Esophagus muscularis mucosa (tissue), 4 donors: ENCODE data around the gene LGALS4. TPM values are rescaled to one million over a fixed set of nuclear protein-coding genes. Genes with fewer than 3 reads are reported as not detected.

Experiments used
- DNase-seq: peaks from one replicate; pipeline ENCODE4 v3.0.0-alpha.2; 2017; ENCODE audit errors: extremely low spot score
- H3K27ac ChIP-seq, 4 donors: fragments of 200-600 bp; sonication (generic); replicated peaks in 1 of 4; 1 replicate in 3 of 4; 2 replicates in 1 of 4; pipeline ENCODE4 v1.5.1; 2016 to 2019; ENCODE audit warnings: mild to moderate bottlenecking in 1 of 4
- H3K27me3 ChIP-seq, 4 donors: fragments of 200-600 bp; sonication (generic); one replicate each; pipeline versions ENCODE4 v1.5.1 to v1.6.0; 2016 to 2019
- H3K36me3 ChIP-seq, 4 donors: fragments of 200-600 bp; sonication (generic); one replicate each; pipeline ENCODE4 v1.5.1; 2016 to 2019
- H3K4me1 ChIP-seq, 4 donors: fragments of 200-600 bp; sonication (generic); one replicate each; pipeline ENCODE4 v1.5.1; 2016 to 2019
- H3K4me3 ChIP-seq, 4 donors: fragments of 200-600 bp; sonication (generic); 1 replicate in 2 of 4; 2 replicates in 2 of 4; pipeline ENCODE4 v1.5.1; 2016 to 2019; ENCODE audit warnings: mild to moderate bottlenecking in 4 of 4, moderate library complexity in 1 of 4
- H3K9me3 ChIP-seq, 4 donors: fragments of 200-600 bp; sonication (generic); 1 replicate in 3 of 4; 2 replicates in 1 of 4; pipeline ENCODE4 v1.5.1; 2016 to 2019
- CTCF ChIP-seq, 3 experiments: fragments of 200-600 bp in 2 of 3; fragments of 450-650 bp in 1 of 3; sonication (generic) in 2 of 3; IDR thresholded peaks; one replicate each; pipeline ENCODE4 v1.5.1; 2017 to 2019; ENCODE audit warnings: antibody characterized with exemption in 3 of 3, mild to moderate bottlenecking in 2 of 3, moderate library complexity in 1 of 3
- EP300 ChIP-seq: sonication (generic); formaldehyde crosslinking; IDR thresholded peaks from one replicate; pipeline ENCODE4 v1.6.1; 2017; ENCODE audit warnings: antibody characterized with exemption
- POLR2A ChIP-seq: fragments of 450-650 bp; IDR thresholded peaks from one replicate; pipeline ENCODE4 v1.6.1; 2017; ENCODE audit warnings: antibody characterized with exemption, moderate library complexity, mild to moderate bottlenecking, low read depth
- POLR2AphosphoS5 ChIP-seq, 2 donors: sonication (generic); formaldehyde crosslinking; IDR thresholded peaks; one replicate each; pipeline ENCODE4 v1.6.1; 2017; ENCODE audit warnings: antibody characterized with exemption in 2 of 2
- WGBS: methylation state at CpG from one replicate; pipeline ENCODE4 v1.1.5; 2018; 5-methylcytosine and 5-hydroxymethylcytosine counted together
- intact Hi-C: fragments of 100-400 bp; cut with DNase I; formaldehyde crosslinking; loops from one replicate; pipeline ENCODE4 v1.15.1; 2023
- total RNA-seq, 4 donors: library from RNA; depleted of rRNA; stranded (reverse); fragments of >200 nt; gene quantifications; one replicate each; pipeline versions ENCODE4 v1.1.0 to v1.2.1, GENCODE V29; 2016

Gene LGALS4
- total RNA-seq, 4 donors from 2014 or later, result 0.42 to 2.9 (median 0.50) TPM; not detected in 1

DNA sequence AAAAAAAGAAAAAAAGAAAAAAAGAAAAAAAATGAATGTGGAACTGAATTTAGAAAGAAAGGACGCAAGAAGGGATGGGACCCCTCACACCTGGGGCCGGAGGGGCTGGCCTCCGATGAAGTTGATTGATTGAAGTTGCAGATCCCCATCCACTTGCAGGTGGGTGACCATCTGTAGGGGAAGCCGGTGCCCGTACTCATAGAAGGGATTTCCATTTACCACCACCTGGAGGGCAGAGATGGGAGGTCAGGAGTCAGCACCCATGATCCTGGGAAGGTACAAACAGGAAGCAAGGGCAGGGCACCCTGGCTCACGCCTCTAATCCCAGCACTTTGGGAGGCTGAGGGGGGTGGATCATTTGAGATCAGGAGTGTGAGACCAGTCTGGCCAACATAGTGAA, 6.4 kb downstream of the LGALS4 start:
- no peak for TF ChIP-seq POLR2A
- TF ChIP-seq POLR2AphosphoS5 (IDR thresholded peaks at IDR 0.05), result no peak
- no peak for TF ChIP-seq EP300
- no peak for TF ChIP-seq CTCF (IDR thresholded peaks at IDR 0.05)
- H3K36me3 ChIP-seq, result peaks cover 0 to 13% (median 5%) of the 10 kb centered on the region in 4 donors
- H3K27ac ChIP-seq, result no peak overlapping the region
- no peak for DNase-seq
- no peak overlapping the region for H3K4me3 ChIP-seq
- intact Hi-C loops, result no loop called here
- H3K4me1 ChIP-seq, result peaks cover 0 to 4% (median 0%) of the 10 kb centered on the region in 4 donors
- WGBS, result 88% methylated on average over 6 of the region's 6 CpGs
- no peaks in the 10 kb centered on the region for H3K27me3 ChIP-seq
- H3K9me3 ChIP-seq, result no peaks in the 10 kb centered on the region

DNA sequence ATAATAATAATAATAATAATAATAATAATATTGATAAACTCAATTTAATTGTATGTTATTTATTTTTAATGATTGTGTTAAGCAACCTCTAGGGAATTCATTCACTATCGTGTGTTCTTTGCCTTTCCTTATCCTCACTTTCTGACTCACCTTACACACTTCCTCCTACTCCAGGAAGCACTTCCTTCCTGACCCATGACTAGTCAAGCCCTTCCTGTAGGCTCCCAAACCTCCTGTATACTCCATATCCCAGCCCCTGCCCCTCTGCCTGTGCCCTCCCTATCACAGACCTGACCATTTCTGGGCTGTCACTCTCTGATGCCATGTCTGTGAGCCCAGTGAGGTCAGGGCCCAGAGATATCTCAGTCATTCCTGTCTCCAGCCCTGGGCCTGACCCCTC, 7.6 kb downstream of the LGALS4 start:
- no peak overlapping the region for H3K27ac ChIP-seq

GRCh38 chr19:38803543-38803942, 9.2 kb downstream of the LGALS4 start:
- Histone ChIP-seq H3K36me3 (peaks cover 0 to 13% (median 5%) of the 10 kb centered on the region in 4 donors), H3K4me3 (no peak overlapping the region), H3K4me1 (peaks cover 0 to 4% (median 0%) of the 10 kb centered on the region in 4 donors), H3K27ac (no peak overlapping the region), H3K9me3 (no peaks in the 10 kb centered on the region), H3K27me3 (no peaks in the 10 kb centered on the region)
- no peak for DNase-seq
- TF ChIP-seq CTCF (IDR thresholded peaks at IDR 0.05) (no peak), POLR2A (no peak), EP300 (no peak), POLR2AphosphoS5 (IDR thresholded peaks at IDR 0.05) (no peak)
- 85% methylated on average over 10 of the region's 10 CpGs for WGBS
- intact Hi-C loops, result no loop called here

More for the DNA sequence above, 7.6 kb downstream of the LGALS4 start:
- DNase-seq, result no peak
- H3K36me3 ChIP-seq, result peaks cover 0 to 13% (median 5%) of the 10 kb centered on the region in 4 donors
- intact Hi-C loops, result no loop called here
- no peaks in the 10 kb centered on the region for H3K9me3 ChIP-seq
- H3K4me3 ChIP-seq, result no peak overlapping the region
- whole genome bisulfite sequencing, result 56% methylated on average over 1 of the region's 1 CpG
- no peaks in the 10 kb centered on the region for H3K27me3 ChIP-seq
- TF ChIP-seq EP300, result no peak
- TF ChIP-seq POLR2A, result no peak
- no peak for TF ChIP-seq CTCF (IDR thresholded peaks at IDR 0.05)
- no peak for TF ChIP-seq POLR2AphosphoS5 (IDR thresholded peaks at IDR 0.05)
- H3K4me1 ChIP-seq, result peaks cover 0 to 4% (median 0%) of the 10 kb centered on the region in 4 donors

- Histone ChIP-seq H3K4me3 (no peak overlapping the region), H3K4me1 (peaks cover 0 to 4% (median 0%) of the 10 kb centered on the region in 4 donors), H3K27ac (no peak overlapping the region), H3K9me3 (no peaks in the 10 kb centered on the region), H3K36me3 (peaks cover 0 to 13% (median 5%) of the 10 kb centered on the region in 4 donors), H3K27me3 (no peaks in the 10 kb centered on the region)
- no peak for TF ChIP-seq EP300
- no peak for TF ChIP-seq CTCF (IDR thresholded peaks at IDR 0.05)
- TF ChIP-seq POLR2A, result no peak
- TF ChIP-seq POLR2AphosphoS5 (IDR thresholded peaks at IDR 0.05), result no peak
- no peak for DNase-seq
- intact Hi-C loops, result no loop called here
- WGBS, result 97% methylated on average over 12 of the region's 12 CpGs
Observed at GRCh38 chr19:38801359-38802095, 11.2 kb downstream of the LGALS4 start.
